SK-N-SH (cell line): ENCODE data around the gene HRK.

Experiments used
- CTCF ChIP-seq: fragments of 200-600 bp; sonication (generic); IDR thresholded peaks from 2 replicates; pipeline ENCODE4 v1.6.1; 2017; ENCODE audit warnings: antibody characterized with exemption, mild to moderate bottlenecking, moderate library complexity
- ELF1 ChIP-seq: IDR thresholded peaks from 2 replicates; pipeline ENCODE4 v1.4.0; 2012
- EP300 ChIP-seq, 2 experiments: IDR thresholded peaks; 2 replicates each; pipeline versions ENCODE4 v1.4.0 to v1.6.1; 2012; ENCODE audit warnings: borderline replicate concordance in 1 of 2, low read depth in 1 of 2, low read length in 1 of 2
- EZH2phosphoT487 ChIP-seq: fragments of 200-600 bp; sonication (generic); IDR thresholded peaks from 2 replicates; pipeline ENCODE4 v1.6.1; 2017; ENCODE audit warnings: low read depth, mixed run types, mild to moderate bottlenecking, antibody characterized with exemption, moderate library complexity, borderline replicate concordance
- GABPA ChIP-seq: IDR thresholded peaks from 2 replicates; pipeline ENCODE4 v1.4.0; 2012; ENCODE audit warnings: low read depth, mild to moderate bottlenecking
- JUND ChIP-seq: IDR thresholded peaks from 2 replicates; pipeline ENCODE4 v1.4.0; 2012
- MXI1 ChIP-seq: IDR thresholded peaks from 2 replicates; pipeline ENCODE4 v1.6.1; 2012; ENCODE audit warnings: mild to moderate bottlenecking, low read depth, low read length, improper control_type of control experiment
- POLR2AphosphoS5 ChIP-seq: IDR thresholded peaks from 2 replicates; pipeline ENCODE4 v1.6.1; 2012; ENCODE audit warnings: low read depth, low read length
- REST ChIP-seq: IDR thresholded peaks from 2 replicates; pipeline ENCODE4 v1.6.1; 2012; ENCODE audit warnings: mild to moderate bottlenecking, low read depth, low read length, moderate library complexity
- RFX5 ChIP-seq: IDR thresholded peaks from 2 replicates; pipeline ENCODE4 v1.6.1; 2012; ENCODE audit warnings: mild to moderate bottlenecking, improper control_type of control experiment, low read length
- YY1 ChIP-seq: IDR thresholded peaks from 2 replicates; pipeline ENCODE4 v1.4.0; 2012; ENCODE audit warnings: low read depth, mild to moderate bottlenecking

DNA sequence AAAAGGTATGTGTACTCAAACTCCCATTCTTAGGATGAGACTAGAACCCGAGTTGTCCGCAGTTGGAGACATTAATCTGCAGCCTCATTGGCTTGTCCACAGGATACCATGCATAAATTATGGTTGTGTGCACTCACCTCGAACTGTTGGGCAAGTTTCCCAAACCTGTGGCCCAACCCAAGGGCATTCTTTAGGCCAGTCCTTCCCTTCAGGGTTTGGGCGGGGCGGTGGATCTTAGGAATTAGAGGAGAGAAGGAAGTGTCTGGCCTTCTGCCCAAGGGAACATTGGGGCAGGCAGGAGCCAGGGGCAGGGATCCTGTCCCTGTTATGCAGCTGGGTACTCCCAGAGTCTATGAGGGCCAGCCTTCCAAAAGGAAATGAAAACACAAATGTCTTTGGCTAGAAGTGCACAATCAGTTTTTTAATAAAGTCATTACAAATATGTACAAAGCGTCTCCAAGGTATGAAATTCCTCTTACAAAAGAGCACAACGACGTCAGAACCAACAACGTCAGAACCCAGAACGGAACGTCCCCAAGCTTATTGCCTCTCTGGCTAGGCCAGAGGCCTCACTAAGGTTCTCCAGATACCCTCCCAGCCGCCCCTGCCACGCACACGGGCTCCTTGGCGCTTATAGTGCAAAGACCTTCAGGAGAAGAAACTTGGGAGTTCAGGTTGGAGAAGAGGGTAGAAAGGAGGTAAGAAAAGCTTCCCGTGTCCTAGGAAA lies 25.3 kb downstream of the HRK start:
- TF ChIP-seq EZH2phosphoT487, result no peak
- no peak for TF ChIP-seq YY1
- no peak for TF ChIP-seq MXI1
- TF ChIP-seq RFX5, result no peak
- no peak for TF ChIP-seq GABPA
- TF ChIP-seq EP300 (IDR thresholded peaks at IDR 0.05; ENCODE audit: borderline replicate concordance in 1 of 2, low read depth in 1 of 2, low read length in 1 of 2), result no peak
- no peak for TF ChIP-seq CTCF
- no peak for TF ChIP-seq REST
- no peak for TF ChIP-seq POLR2AphosphoS5
- no peak for TF ChIP-seq JUND
- no peak for TF ChIP-seq ELF1
